GM23248 (cell line): ENCODE data around the gene ACTN4. TPM values are rescaled to one million over a fixed set of nuclear protein-coding genes. Genes with fewer than 3 reads are reported as not detected.
A peak's percentile ranks its signal among the peaks of the same experiment; 100 is the strongest.

Experiments
- DNase-seq: peaks from one replicate; pipeline ENCODE4 v3.0.0-alpha.2; 2015
- H2AFZ ChIP-seq: fragments of 200-600 bp; sonication (generic); 2 replicates; pipeline ENCODE4 v1.6.1; 2016; ENCODE audit warnings: antibody characterized with exemption
- H3F3A ChIP-seq: fragments of 200-600 bp; sonication (generic); 2 replicates; pipeline ENCODE4 v1.6.1; 2016; ENCODE audit warnings: mild to moderate bottlenecking, antibody characterized with exemption, mixed run types; ENCODE audit not compliant: insufficient read depth
- H3K27ac ChIP-seq: fragments of 200-600 bp; sonication (generic); 2 replicates; pipeline ENCODE4 v1.5.1; 2016; ENCODE audit warnings: mild to moderate bottlenecking
- H3K27me3 ChIP-seq: fragments of 200-600 bp; sonication (generic); replicated peaks from 2 replicates; pipeline ENCODE4 v1.6.1; 2016; ENCODE audit warnings: mild to moderate bottlenecking; ENCODE audit not compliant: insufficient read depth
- H3K36me3 ChIP-seq: fragments of 200-600 bp; sonication (generic); 2 replicates; pipeline ENCODE4 v1.6.1; 2016; ENCODE audit warnings: low read depth, mild to moderate bottlenecking
- H3K4me1 ChIP-seq: fragments of 200-600 bp; sonication (generic); 2 replicates; pipeline ENCODE4 v1.6.1; 2016; ENCODE audit warnings: mild to moderate bottlenecking; ENCODE audit not compliant: insufficient read depth
- H3K4me2 ChIP-seq: fragments of 200-600 bp; sonication (generic); one replicate; pipeline ENCODE4 v1.6.1; 2016; ENCODE audit warnings: mild to moderate bottlenecking; ENCODE audit not compliant: unreplicated experiment
- H3K4me3 ChIP-seq: fragments of 200-600 bp; sonication (generic); 2 replicates; pipeline ENCODE4 v1.5.1; 2016; ENCODE audit warnings: mild to moderate bottlenecking
- H3K79me2 ChIP-seq: fragments of 200-600 bp; sonication (generic); 2 replicates; pipeline ENCODE4 v1.6.1; 2016; ENCODE audit warnings: mild to moderate bottlenecking; ENCODE audit not compliant: insufficient read depth
- H3K9ac ChIP-seq: fragments of 200-600 bp; sonication (generic); 2 replicates; pipeline ENCODE4 v1.6.1; 2016; ENCODE audit warnings: mild to moderate bottlenecking
- H3K9me2 ChIP-seq: fragments of 200-600 bp; sonication (generic); 2 replicates; pipeline ENCODE4 v1.6.1; 2016; ENCODE audit warnings: mixed run types, mild to moderate bottlenecking, moderate library complexity; ENCODE audit not compliant: insufficient read depth
- H3K9me3 ChIP-seq: fragments of 200-600 bp; sonication (generic); one replicate; pipeline ENCODE4 v1.6.1; 2017; ENCODE audit warnings: low read depth
- H4K20me1 ChIP-seq: fragments of 200-600 bp; sonication (generic); 2 replicates; pipeline ENCODE4 v1.6.0; 2016; ENCODE audit not compliant: insufficient read depth
- EZH2 ChIP-seq: fragments of 200-600 bp; sonication (generic); IDR thresholded peaks from 2 replicates; pipeline ENCODE4 v1.6.1; 2018; ENCODE audit warnings: antibody characterized with exemption, mild to moderate bottlenecking; ENCODE audit not compliant: insufficient read depth, poor library complexity, severe bottlenecking
- EZH2phosphoT487 ChIP-seq: fragments of 200-600 bp; sonication (generic); IDR thresholded peaks from 2 replicates; pipeline ENCODE4 v1.6.1; 2018; ENCODE audit warnings: antibody characterized with exemption, moderate library complexity, mild to moderate bottlenecking, low read depth; ENCODE audit not compliant: insufficient read depth
- WGBS, 2 experiments: methylation state at CpG; one replicate each; pipeline ENCODE4 v1.1.6; 2015 to 2017; ENCODE audit warnings: low lambda C conversion rate in 2 of 2, low coverage in 1 of 2; ENCODE audit errors: missing lambda C conversion rate in 2 of 2; 5-methylcytosine and 5-hydroxymethylcytosine counted together
- in situ Hi-C: fragments of 300-500 bp; cut with MboI; formaldehyde crosslinking; loops from 2 replicates; pipeline ENCODE4 v1.15.0; 2020
- polyA plus RNA-seq: library from polyadenylated mRNA; unstranded; fragments of >200 nt; fragmentation: Nextera tagmentation; extraction: Ambion mirVana; gene quantifications from 2 replicates; pipeline ENCODE4 v1.2.1, GENCODE V29; 2016
- total RNA-seq: library from RNA; depleted of rRNA; stranded (reverse); fragments of >200 nt; shearing (Covaris generic); gene quantifications from 2 replicates; pipeline ENCODE4 v1.2.3, GENCODE V29; 2014

Gene ACTN4
- total and polyA plus RNA-seq, 2 experiments from 2014 or later = 84.6 to 477 TPM

DNA sequence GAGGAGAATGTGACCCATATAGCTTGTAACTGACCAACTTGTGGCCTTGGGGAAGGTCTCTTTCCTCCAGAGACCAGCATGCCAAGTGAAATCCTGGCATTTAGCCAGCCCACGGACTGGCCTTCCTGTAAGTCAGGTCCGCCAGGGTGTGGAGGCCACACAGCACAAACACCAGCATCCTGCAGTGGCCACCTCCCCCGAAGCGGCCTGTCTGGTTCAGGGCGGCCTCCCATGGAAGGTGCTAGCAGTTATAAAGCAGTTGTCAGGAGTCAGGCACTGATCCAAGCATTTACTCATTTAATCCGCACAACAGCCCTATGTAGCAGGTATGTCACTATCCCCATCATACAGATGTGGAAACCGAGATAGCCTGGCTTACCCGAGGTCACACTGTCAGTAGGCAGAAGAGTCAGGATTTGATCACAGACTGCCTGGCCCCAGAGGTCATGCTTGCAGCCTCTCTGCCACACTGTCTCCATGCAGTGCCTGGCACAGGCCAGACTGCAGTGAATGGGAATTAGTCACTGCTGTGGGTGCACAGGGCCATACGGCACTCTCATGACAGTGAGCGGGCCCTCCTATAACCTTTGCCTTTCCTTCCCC is 60.2 kb downstream of the ACTN4 start:
- H3K9me2 ChIP-seq = no peaks in the 10 kb centered on the region
- peaks cover 62% of the 10 kb centered on the region for H3K36me3 ChIP-seq
- H2AFZ ChIP-seq = no peak overlapping the region
- WGBS, 2 experiments = 83% methylated on average over 10 of the region's 10 CpGs
- TF ChIP-seq EZH2 (no peak), EZH2phosphoT487 (no peak)
- H3K27me3 ChIP-seq = no peaks in the 10 kb centered on the region
- peaks cover 30% of the 10 kb centered on the region for H3F3A ChIP-seq
- peak overlapping the region; percentile 4; the same call in 1 of the 2 replicates for H3K27ac ChIP-seq
- in situ Hi-C loops = no loop called here
- H4K20me1 ChIP-seq = no peaks in the 10 kb centered on the region
- H3K4me3 ChIP-seq = no peak overlapping the region
- H3K9ac ChIP-seq = peak overlapping the region; percentile 9; the same call in 1 of the 2 replicates
- H3K9me3 ChIP-seq = no peaks in the 10 kb centered on the region
- H3K79me2 ChIP-seq = peaks cover 97% of the 10 kb centered on the region
- H3K4me2 ChIP-seq = no peak overlapping the region
- peaks cover 7% of the 10 kb centered on the region; the same call in 1 of the 2 replicates for H3K4me1 ChIP-seq
- DNase-seq = peak; percentile 36

GRCh38 chr19:38708413-38709024 is 61.1 kb downstream of the ACTN4 start:
- TF ChIP-seq EZH2 (no peak), EZH2phosphoT487 (no peak)
- Histone ChIP-seq H3K27me3 (no peaks in the 10 kb centered on the region), H2AFZ (no peak overlapping the region), H3K27ac (peak overlapping the region; percentile 4; the same call in 1 of the 2 replicates), H4K20me1 (no peaks in the 10 kb centered on the region), H3K79me2 (peaks cover 97% of the 10 kb centered on the region), H3K9me2 (no peaks in the 10 kb centered on the region), H3K36me3 (peaks cover 61% of the 10 kb centered on the region), H3K9ac (peak overlapping the region; percentile 18; the same call in 1 of the 2 replicates), H3K4me2 (no peak overlapping the region), H3K9me3 (no peaks in the 10 kb centered on the region), H3F3A (peaks cover 30% of the 10 kb centered on the region), H3K4me1 (peaks cover 7% of the 10 kb centered on the region; the same call in 1 of the 2 replicates), H3K4me3 (no peak overlapping the region)
- in situ Hi-C loops = no loop called here
- 69 to 79% methylated on average over 10 of the region's 10 CpGs for WGBS, 2 experiments
- peak; percentile 40 for DNase-seq

DNA sequence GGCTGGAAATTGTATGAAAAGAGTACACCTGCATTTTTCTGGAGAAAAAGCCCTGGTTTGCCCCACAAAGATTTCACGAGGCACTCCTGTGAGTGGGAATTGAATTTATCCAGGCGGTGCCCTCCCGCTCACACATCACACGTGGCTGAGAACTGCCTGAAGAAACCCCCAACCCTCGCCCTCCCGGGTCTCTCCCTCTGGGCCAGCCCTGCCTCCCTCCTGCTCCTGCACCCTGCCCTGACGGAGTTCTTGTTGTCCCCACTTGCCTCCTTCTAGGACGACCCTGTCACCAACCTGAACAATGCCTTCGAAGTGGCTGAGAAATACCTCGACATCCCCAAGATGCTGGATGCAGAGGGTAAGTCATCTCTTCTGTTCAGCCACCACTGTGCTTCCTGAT is 61.7 kb downstream of the ACTN4 start:
- Histone ChIP-seq H3K4me1 (peaks cover 7% of the 10 kb centered on the region; the same call in 1 of the 2 replicates), H4K20me1 (no peaks in the 10 kb centered on the region), H3K27me3 (no peaks in the 10 kb centered on the region), H3K27ac (0 out of 2 replicates have a peak overlapping the region, but pooled peaks have one; percentile 4), H3K79me2 (peaks cover 97% of the 10 kb centered on the region), H3K4me3 (no peak overlapping the region), H3K4me2 (no peak overlapping the region), H3K9me2 (no peaks in the 10 kb centered on the region), H2AFZ (no peak overlapping the region), H3K9ac (no peak overlapping the region), H3F3A (peaks cover 26% of the 10 kb centered on the region), H3K9me3 (no peaks in the 10 kb centered on the region), H3K36me3 (peaks cover 61% of the 10 kb centered on the region)
- in situ Hi-C loops = no loop called here
- no peak for TF ChIP-seq EZH2
- no peak for TF ChIP-seq EZH2phosphoT487
- DNase-seq = no peak
- 95 to 96% methylated on average over 9 to 10 of the region's 10 CpGs for WGBS, 2 experiments

- no peak overlapping the region for H3K4me3 ChIP-seq
- H4K20me1 ChIP-seq = no peaks in the 10 kb centered on the region
- in situ Hi-C loops = no loop called here
- H3K9me2 ChIP-seq = no peaks in the 10 kb centered on the region
- H3F3A ChIP-seq = peaks cover 26% of the 10 kb centered on the region
- TF ChIP-seq EZH2phosphoT487 = no peak
- no peak for TF ChIP-seq EZH2
- peaks cover 62% of the 10 kb centered on the region for H3K36me3 ChIP-seq
- no peak overlapping the region for H2AFZ ChIP-seq
- no peaks in the 10 kb centered on the region for H3K27me3 ChIP-seq
- no peak overlapping the region for H3K9ac ChIP-seq
- no peaks in the 10 kb centered on the region for H3K9me3 ChIP-seq
- DNase-seq = no peak
- WGBS, 2 experiments = 82 to 86% methylated on average over 21 to 27 of the region's 27 CpGs
- peaks cover 97% of the 10 kb centered on the region for H3K79me2 ChIP-seq
- no peak overlapping the region for H3K4me2 ChIP-seq
- no peak overlapping the region for H3K27ac ChIP-seq
- peaks cover 7% of the 10 kb centered on the region; the same call in 1 of the 2 replicates for H3K4me1 ChIP-seq
Measured at GRCh38 chr19:38709671-38710415, 62.4 kb downstream of the ACTN4 start.
